ENCODE data around the gene SMYD1. TPM values are rescaled to one million over a fixed set of nuclear protein-coding genes. Genes with fewer than 3 reads are reported as not detected.

The SMYD1 gene
- total and polyA plus RNA-seq, 5 donors from 2014 or later, result not detected

- Mint-ChIP-seq H3K4me3 (peak overlapping the region in 2 of 4 donors; percentile 4 to 93), H3K4me1 (peaks cover 24 to 31% (median 28%) of the 10 kb centered on the region in 4 donors), H3K27ac (no peak overlapping the region), H3K9me3 (no peaks in the 10 kb centered on the region), H3K36me3 (peaks cover 3% of the 10 kb centered on the region), H3K27me3 (peaks cover 4% of the 10 kb centered on the region)
- Histone ChIP-seq H3K36me3 (ENCODE audit: control insufficient read depth, insufficient read depth, low read length) (no peaks in the 10 kb centered on the region), H3K4me3 (ENCODE audit: low read depth, low read length) (no peak overlapping the region), H3K27ac (ENCODE audit: insufficient read depth, low read length, poor library complexity, severe bottlenecking) (no peak overlapping the region), H3K9me3 (ENCODE audit: control insufficient read depth in 2 of 2, low read length in 2 of 2) (no peaks in the 10 kb centered on the region), H3K27me3 (ENCODE audit: control insufficient read depth, insufficient read depth, low read length) (no peaks in the 10 kb centered on the region), H3K4me1 (ENCODE audit: control insufficient read depth, insufficient read depth, low read length, poor library complexity, severe bottlenecking) (peaks cover 28% of the 10 kb centered on the region)
- ATAC-seq (ENCODE audit: low read depth in 2 of 2) (no peak), DNase-seq (no peak)
Observed at GRCh38 chr2:88058191-88058590, 9.4 kb upstream of the SMYD1 start.

GRCh38 chr2:88059979-88060906 is 7.4 kb upstream of the SMYD1 start:
- H3K4me3 Mint-ChIP-seq, result peak overlapping the region in 1 of 4 donors; percentile 67
- Histone ChIP-seq H3K27ac (ENCODE audit: insufficient read depth, low read length, poor library complexity, severe bottlenecking) (no peak overlapping the region), H3K9me3 (ENCODE audit: control insufficient read depth in 2 of 2, low read length in 2 of 2) (no peaks in the 10 kb centered on the region), H3K4me1 (ENCODE audit: control insufficient read depth, insufficient read depth, low read length, poor library complexity, severe bottlenecking) (peaks cover 8% of the 10 kb centered on the region), H3K27me3 (ENCODE audit: control insufficient read depth, insufficient read depth, low read length) (no peaks in the 10 kb centered on the region), H3K36me3 (ENCODE audit: control insufficient read depth, insufficient read depth, low read length) (no peaks in the 10 kb centered on the region), H3K4me3 (ENCODE audit: low read depth, low read length) (no peak overlapping the region)
- peak; percentile 28 to 29 for ATAC-seq (ENCODE audit: low read depth in 2 of 2)
- H3K4me1 Mint-ChIP-seq, result peaks cover 8 to 19% (median 12%) of the 10 kb centered on the region in 4 donors
- no peak overlapping the region for H3K27ac Mint-ChIP-seq
- peak in 2 of 3 donors; percentile 58 to 60 for DNase-seq
- H3K9me3 Mint-ChIP-seq, result no peaks in the 10 kb centered on the region
- H3K27me3 Mint-ChIP-seq, result peaks cover 8% of the 10 kb centered on the region
- H3K36me3 Mint-ChIP-seq, result no peaks in the 10 kb centered on the region

- Mint-ChIP-seq H3K4me1 (peaks cover 5 to 16% (median 9%) of the 10 kb centered on the region in 4 donors), H3K9me3 (no peaks in the 10 kb centered on the region), H3K27me3 (peaks cover 6% of the 10 kb centered on the region), H3K4me3 (peak overlapping the region in 1 of 4 donors; percentile 67), H3K27ac (peak overlapping the region in 1 of 3 donors; percentile 92), H3K36me3 (no peaks in the 10 kb centered on the region)
- Histone ChIP-seq H3K4me1 (ENCODE audit: control insufficient read depth, insufficient read depth, low read length, poor library complexity, severe bottlenecking) (peaks cover 6% of the 10 kb centered on the region), H3K27ac (ENCODE audit: insufficient read depth, low read length, poor library complexity, severe bottlenecking) (no peak overlapping the region), H3K36me3 (ENCODE audit: control insufficient read depth, insufficient read depth, low read length) (no peaks in the 10 kb centered on the region), H3K9me3 (ENCODE audit: control insufficient read depth in 2 of 2, low read length in 2 of 2) (no peaks in the 10 kb centered on the region), H3K27me3 (ENCODE audit: control insufficient read depth, insufficient read depth, low read length) (no peaks in the 10 kb centered on the region), H3K4me3 (ENCODE audit: low read depth, low read length) (no peak overlapping the region)
- no peak for ATAC-seq (ENCODE audit: low read depth in 2 of 2)
- no peak for DNase-seq
Observed at GRCh38 chr2:88060907-88061275, 6.7 kb upstream of the SMYD1 start.

- H3K4me3 Mint-ChIP-seq, result peak overlapping the region in 1 of 4 donors; percentile 67
- H3K9me3 Mint-ChIP-seq, result no peaks in the 10 kb centered on the region
- no peak overlapping the region for H3K27ac ChIP-seq (ENCODE audit: insufficient read depth, low read length, poor library complexity, severe bottlenecking)
- no peak for DNase-seq
- H3K4me1 ChIP-seq (ENCODE audit: control insufficient read depth, insufficient read depth, low read length, poor library complexity, severe bottlenecking), result peaks cover 2% of the 10 kb centered on the region
- no peak for ATAC-seq (ENCODE audit: low read depth in 2 of 2)
- no peaks in the 10 kb centered on the region for H3K36me3 ChIP-seq (ENCODE audit: control insufficient read depth, insufficient read depth, low read length)
- H3K4me1 Mint-ChIP-seq, result peaks cover under 1 to 13% (median 5%) of the 10 kb centered on the region in 4 donors
- no peaks in the 10 kb centered on the region for H3K27me3 ChIP-seq (ENCODE audit: control insufficient read depth, insufficient read depth, low read length)
- peaks cover 4% of the 10 kb centered on the region for H3K27me3 Mint-ChIP-seq
- H3K36me3 Mint-ChIP-seq, result no peaks in the 10 kb centered on the region
- H3K9me3 ChIP-seq (ENCODE audit: control insufficient read depth in 2 of 2, low read length in 2 of 2), result no peaks in the 10 kb centered on the region
- no peak overlapping the region for H3K4me3 ChIP-seq (ENCODE audit: low read depth, low read length)
- no peak overlapping the region for H3K27ac Mint-ChIP-seq
Observed at GRCh38 chr2:88061295-88061694, 6.3 kb upstream of the SMYD1 start.

- no peaks in the 10 kb centered on the region for H3K4me1 ChIP-seq (ENCODE audit: control insufficient read depth, insufficient read depth, low read length, poor library complexity, severe bottlenecking)
- H3K4me3 ChIP-seq (ENCODE audit: low read depth, low read length), result no peak overlapping the region
- ATAC-seq (ENCODE audit: low read depth in 2 of 2), result no peak
- H3K27ac Mint-ChIP-seq, result no peak overlapping the region
- peaks cover 10% of the 10 kb centered on the region for H3K27me3 Mint-ChIP-seq
- H3K36me3 ChIP-seq (ENCODE audit: control insufficient read depth, insufficient read depth, low read length), result no peaks in the 10 kb centered on the region
- no peaks in the 10 kb centered on the region for H3K9me3 Mint-ChIP-seq
- H3K9me3 ChIP-seq (ENCODE audit: control insufficient read depth in 2 of 2, low read length in 2 of 2), result no peaks in the 10 kb centered on the region
- peaks cover 0 to 1% (median 0%) of the 10 kb centered on the region in 4 donors for H3K4me1 Mint-ChIP-seq
- H3K27ac ChIP-seq (ENCODE audit: insufficient read depth, low read length, poor library complexity, severe bottlenecking), result no peak overlapping the region
- H3K36me3 Mint-ChIP-seq, result no peaks in the 10 kb centered on the region
- no peaks in the 10 kb centered on the region for H3K27me3 ChIP-seq (ENCODE audit: control insufficient read depth, insufficient read depth, low read length)
- no peak overlapping the region for H3K4me3 Mint-ChIP-seq
- DNase-seq, result no peak
Observed at GRCh38 chr2:88066543-88066942, 1.1 kb upstream of the SMYD1 start.

GRCh38 chr2:88067189-88067588 is 436 bp upstream of the SMYD1 start:
- Histone ChIP-seq H3K27ac (ENCODE audit: insufficient read depth, low read length, poor library complexity, severe bottlenecking) (no peak overlapping the region), H3K4me3 (ENCODE audit: low read depth, low read length) (no peak overlapping the region), H3K36me3 (ENCODE audit: control insufficient read depth, insufficient read depth, low read length) (no peaks in the 10 kb centered on the region), H3K4me1 (ENCODE audit: control insufficient read depth, insufficient read depth, low read length, poor library complexity, severe bottlenecking) (no peaks in the 10 kb centered on the region), H3K27me3 (ENCODE audit: control insufficient read depth, insufficient read depth, low read length) (no peaks in the 10 kb centered on the region), H3K9me3 (ENCODE audit: control insufficient read depth in 2 of 2, low read length in 2 of 2) (no peaks in the 10 kb centered on the region)
- Mint-ChIP-seq H3K27ac (no peak overlapping the region), H3K27me3 (peaks cover 12% of the 10 kb centered on the region), H3K36me3 (no peaks in the 10 kb centered on the region), H3K4me3 (no peak overlapping the region), H3K9me3 (no peaks in the 10 kb centered on the region), H3K4me1 (peaks cover 0 to 1% (median 0%) of the 10 kb centered on the region in 4 donors)
- ATAC-seq (ENCODE audit: low read depth in 2 of 2) (no peak), DNase-seq (no peak)

GRCh38 chr2:88068044-88068443 is 419 bp downstream of the SMYD1 start:
- Histone ChIP-seq H3K4me1 (ENCODE audit: control insufficient read depth, insufficient read depth, low read length, poor library complexity, severe bottlenecking) (no peaks in the 10 kb centered on the region), H3K27ac (ENCODE audit: insufficient read depth, low read length, poor library complexity, severe bottlenecking) (no peak overlapping the region), H3K4me3 (ENCODE audit: low read depth, low read length) (no peak overlapping the region), H3K9me3 (ENCODE audit: control insufficient read depth in 2 of 2, low read length in 2 of 2) (no peaks in the 10 kb centered on the region), H3K36me3 (ENCODE audit: control insufficient read depth, insufficient read depth, low read length) (no peaks in the 10 kb centered on the region), H3K27me3 (ENCODE audit: control insufficient read depth, insufficient read depth, low read length) (no peaks in the 10 kb centered on the region)
- H3K4me3 Mint-ChIP-seq, result no peak overlapping the region
- DNase-seq (no peak), ATAC-seq (ENCODE audit: low read depth in 2 of 2) (no peak)
- peaks cover 17% of the 10 kb centered on the region for H3K27me3 Mint-ChIP-seq
- no peaks in the 10 kb centered on the region for H3K4me1 Mint-ChIP-seq
- no peaks in the 10 kb centered on the region for H3K36me3 Mint-ChIP-seq
- no peaks in the 10 kb centered on the region for H3K9me3 Mint-ChIP-seq
- no peak overlapping the region for H3K27ac Mint-ChIP-seq

- H3K36me3 Mint-ChIP-seq, result no peaks in the 10 kb centered on the region
- H3K9me3 ChIP-seq (ENCODE audit: control insufficient read depth in 2 of 2, low read length in 2 of 2), result no peaks in the 10 kb centered on the region
- no peaks in the 10 kb centered on the region for H3K27me3 ChIP-seq (ENCODE audit: control insufficient read depth, insufficient read depth, low read length)
- H3K27ac Mint-ChIP-seq, result no peak overlapping the region
- H3K4me3 ChIP-seq (ENCODE audit: low read depth, low read length), result no peak overlapping the region
- ATAC-seq (ENCODE audit: low read depth in 2 of 2), result no peak
- no peak overlapping the region for H3K4me3 Mint-ChIP-seq
- no peaks in the 10 kb centered on the region for H3K4me1 Mint-ChIP-seq
- peaks cover 0 to 2% (median 0%) of the 10 kb centered on the region in 7 donors for H3K9me3 Mint-ChIP-seq
- no peaks in the 10 kb centered on the region for H3K36me3 ChIP-seq (ENCODE audit: control insufficient read depth, insufficient read depth, low read length)
- H3K27ac ChIP-seq (ENCODE audit: insufficient read depth, low read length, poor library complexity, severe bottlenecking), result no peak overlapping the region
- H3K27me3 Mint-ChIP-seq, result peaks cover 24% of the 10 kb centered on the region
- DNase-seq, result no peak
- H3K4me1 ChIP-seq (ENCODE audit: control insufficient read depth, insufficient read depth, low read length, poor library complexity, severe bottlenecking), result no peaks in the 10 kb centered on the region
Observed at GRCh38 chr2:88069117-88069516, 1.5 kb downstream of the SMYD1 start.
